Peyer's patch (tissue), 4 donors: Measurements from ENCODE around the gene NEUROG2.

Experiments used
- CTCF ChIP-seq, 6 experiments: fragments of 450-650 bp in 4 of 6; fragments of 200-600 bp in 2 of 6; sonication (generic) in 1 of 6; IDR thresholded peaks; one replicate each; pipeline ENCODE4 v1.5.1; 2017 to 2019; ENCODE audit warnings: antibody characterized with exemption in 6 of 6, mild to moderate bottlenecking in 3 of 6, moderate library complexity in 1 of 6
- POLR2A ChIP-seq, 2 donors: fragments of 450-650 bp; IDR thresholded peaks; one replicate each; pipeline ENCODE4 v1.5.1; 2017; ENCODE audit warnings: antibody characterized with exemption in 2 of 2, mild to moderate bottlenecking in 2 of 2, moderate library complexity in 2 of 2

- TF ChIP-seq CTCF (IDR thresholded peaks at IDR 0.05) (no peak), POLR2A (IDR thresholded peaks at IDR 0.05) (no peak)
These were observed 30.1 kb downstream of the NEUROG2 start for GRCh38 chr4:112485930-112486329.
